ENCODE results near the gene ARHGAP36.

Gene ARHGAP36

GRCh38 chrX:131058136-131058868, at the start of gene ARHGAP36:
TSS of gene ARHGAP36 (plus strand) at chrX:131058346. CDS start at chrX:131081666, 23,320 bp downstream.
- no peak for DNase-seq

GRCh38 chrX:131010186-131010585, 48.0 kb upstream of the ARHGAP36 start:
- no peak for DNase-seq

- no peak for DNase-seq
Observed at GRCh38 chrX:131025336-131025735, 32.8 kb upstream of the ARHGAP36 start.

GRCh38 chrX:131032354-131033230, 25.6 kb upstream of the ARHGAP36 start:
- no peak for DNase-seq

GRCh38 chrX:131034063-131034462, 24.1 kb upstream of the ARHGAP36 start:
- DNase-seq = no peak

GRCh38 chrX:131040781-131041180, 17.4 kb upstream of the ARHGAP36 start:
- no peak for DNase-seq

GRCh38 chrX:131041667-131042066, 16.5 kb upstream of the ARHGAP36 start:
- DNase-seq = no peak

- DNase-seq = no peak
Observed at GRCh38 chrX:131045726-131046125, 12.4 kb upstream of the ARHGAP36 start.

GRCh38 chrX:131046596-131046995, 11.6 kb upstream of the ARHGAP36 start:
- no peak for DNase-seq

- DNase-seq = no peak
Observed at GRCh38 chrX:131047180-131047579, 11.0 kb upstream of the ARHGAP36 start.

- no peak for DNase-seq
Observed at GRCh38 chrX:131053076-131053475, 5.1 kb upstream of the ARHGAP36 start.

GRCh38 chrX:131054906-131055305, 3.2 kb upstream of the ARHGAP36 start:
- DNase-seq = no peak

GRCh38 chrX:131057706-131058105, 440 bp upstream of the ARHGAP36 start:
- no peak for DNase-seq

GRCh38 chrX:131059246-131059645, 1.1 kb downstream of the ARHGAP36 start:
- DNase-seq = no peak

GRCh38 chrX:131060147-131060546, 2.0 kb downstream of the ARHGAP36 start:
- no peak for DNase-seq

GRCh38 chrX:131061306-131061705, 3.2 kb downstream of the ARHGAP36 start:
- no peak for DNase-seq

- no peak for DNase-seq
Observed at GRCh38 chrX:131063613-131064012, 5.5 kb downstream of the ARHGAP36 start.

GRCh38 chrX:131066237-131066636, 8.1 kb downstream of the ARHGAP36 start:
- peak; percentile 79 for DNase-seq

GRCh38 chrX:131067216-131067615, 9.1 kb downstream of the ARHGAP36 start:
- DNase-seq = no peak

- no peak for DNase-seq
Observed at GRCh38 chrX:131067846-131068745, 9.9 kb downstream of the ARHGAP36 start.

- DNase-seq = peak; percentile 43
Observed at GRCh38 chrX:131068945-131069719, 11.0 kb downstream of the ARHGAP36 start.
